HepG2 (cell line): ENCODE results near the gene TOPBP1. TPM values are rescaled to one million over a fixed set of nuclear protein-coding genes. Genes with fewer than 3 reads are reported as not detected.

ENCODE experiments used
- ATAC-seq: fragments of 200-7000 bp; cut with Tn5 transposase; 3 replicates; pipeline ENCODE4 v1.9.1; 2020; ENCODE audit warnings: mild to moderate bottlenecking, moderate library complexity
- BruUV-seq: library from RNA; stranded (reverse); fragments of 400-500 nt; replicated peaks from 2 replicates; lab custom pipeline; 2021; lab: Mats Ljungman, UMichigan
- CTCF ChIA-PET: fragments of 300-600 bp; formaldehyde crosslinking; extraction: SDS; loops from one replicate; lab custom pipeline; 2021; ENCODE audit warnings: low total read pairs, inconsistent platforms, low intra/inter-chr PET ratio; lab: Yijun Ruan, JAX
- POLR2A ChIA-PET: fragments of 350-600 bp; sonication (Branson Sonifier 250); formaldehyde crosslinking; loops from one replicate; lab custom pipeline; 2020; ENCODE audit warnings: antibody characterized with exemption, inconsistent platforms; lab: Yijun Ruan, JAX
- DNase-seq: peaks from one replicate; pipeline ENCODE4 v3.0.0-alpha.2; 2015; ENCODE audit warnings: low spot score
- FAIRE-seq: peaks from 3 replicates; lab custom pipeline; 2011; peaks lifted over from hg19 to GRCh38; lab: Jason Lieb, UNC
- H2AFZ ChIP-seq: one replicate; pipeline ENCODE4 v1.6.1; 2011; ENCODE audit warnings: low read length, inconsistent platforms
- H3K27ac ChIP-seq: fragments of 300-600 bp; 3 replicates; pipeline ENCODE4 v1.8.0; 2011; ENCODE audit warnings: mixed run types, mild to moderate bottlenecking, mixed read lengths, low read length, inconsistent platforms; ENCODE audit not compliant: insufficient read depth; ENCODE audit errors: extremely low read length
- H3K27me3 ChIP-seq, 2 experiments: fragments of 200-600 bp in 1 of 2; 2 replicates in 1 of 2; 3 replicates in 1 of 2; pipeline versions ENCODE4 v1.6.0 to v1.8.0; 2011; ENCODE audit warnings: low read length in 2 of 2, mild to moderate bottlenecking in 2 of 2, moderate library complexity in 2 of 2, inconsistent platforms in 1 of 2; ENCODE audit not compliant: insufficient read depth in 2 of 2, control insufficient read depth in 1 of 2
- H3K36me3 ChIP-seq, 2 experiments: fragments of 200-600 bp in 1 of 2; replicated peaks in 1 of 2; 2 replicates in 1 of 2; 3 replicates in 1 of 2; pipeline versions ENCODE4 v1.5.1 to v1.8.0; 2011; ENCODE audit warnings: low read length in 2 of 2, inconsistent platforms in 1 of 2; ENCODE audit not compliant: insufficient read depth in 2 of 2, control insufficient read depth in 1 of 2
- H3K4me1 ChIP-seq: 2 replicates; pipeline ENCODE4 v1.5.1; 2012; ENCODE audit warnings: low read length, inconsistent platforms; ENCODE audit not compliant: insufficient read depth
- H3K4me2 ChIP-seq: 2 replicates; pipeline ENCODE4 v1.6.0; 2011; ENCODE audit warnings: low read depth, low read length, inconsistent platforms
- H3K4me3 ChIP-seq, 3 experiments: fragments of 200-600 bp in 1 of 3; sonication (generic), shearing (Covaris generic) in 1 of 3; replicated peaks in 1 of 3; 2 replicates each; pipeline ENCODE4 v1.5.1; 2011 to 2016; ENCODE audit warnings: low read length in 3 of 3, inconsistent platforms in 2 of 3, low read depth in 2 of 3, mild to moderate bottlenecking in 2 of 3, control low read depth in 1 of 3, mixed read lengths in 1 of 3; ENCODE audit not compliant: insufficient read depth in 1 of 3
- H3K79me2 ChIP-seq: one replicate; pipeline ENCODE4 v1.6.1; 2011; ENCODE audit warnings: low read length, inconsistent platforms; ENCODE audit not compliant: insufficient read depth
- H3K9ac ChIP-seq: 2 replicates; pipeline ENCODE4 v1.6.0; 2011; ENCODE audit warnings: mild to moderate bottlenecking, low read depth, low read length, inconsistent platforms; ENCODE audit not compliant: insufficient read depth
- H3K9me3 ChIP-seq: 2 replicates; pipeline ENCODE4 v1.5.1; 2012; ENCODE audit warnings: mild to moderate bottlenecking, low read length
- H4K20me1 ChIP-seq: 2 replicates; pipeline ENCODE4 v1.6.0; 2011; ENCODE audit warnings: inconsistent platforms, mild to moderate bottlenecking, low read length, moderate library complexity; ENCODE audit not compliant: insufficient read depth
- AGO1 ChIP-seq: fragments of 200-400 bp; formaldehyde crosslinking; IDR thresholded peaks from 2 replicates; pipeline ENCODE4 v1.6.1; 2017; ENCODE audit warnings: mild to moderate bottlenecking, low read depth, low read length, moderate library complexity; ENCODE audit not compliant: poor library complexity, severe bottlenecking
- ASH2L ChIP-seq: fragments of 300-600, 200-600 bp; sonication (generic); IDR thresholded peaks from 2 replicates; pipeline ENCODE4 v1.7.0; 2017; ENCODE audit warnings: low read depth, mild to moderate bottlenecking, moderate library complexity, mixed read lengths, low read length; ENCODE audit not compliant: insufficient read length
- CBX5 ChIP-seq: sonication (generic); formaldehyde crosslinking; IDR thresholded peaks from 2 replicates; pipeline ENCODE4 v1.4.0; 2020; ENCODE audit warnings: missing genetic modification reagents, borderline replicate concordance
- KAT7 ChIP-seq: IDR thresholded peaks from 2 replicates; pipeline ENCODE4 v1.6.1; 2018; ENCODE audit warnings: borderline replicate concordance, missing compliant biosample characterization
- KDM5A ChIP-seq: fragments of 200-600 bp; sonication (generic); IDR thresholded peaks from 2 replicates; pipeline ENCODE4 v1.7.0; 2018; ENCODE audit warnings: antibody characterized with exemption, mild to moderate bottlenecking, low read length, borderline replicate concordance
- MXD4 ChIP-seq: IDR thresholded peaks from 2 replicates; pipeline ENCODE4 v1.6.1; 2016; ENCODE audit warnings: mild to moderate bottlenecking, missing biosample characterization, missing genetic modification reagents
- NAIF1 ChIP-seq: sonication (generic); formaldehyde crosslinking; IDR thresholded peaks from 2 replicates; pipeline ENCODE4 v1.5.0; 2020; ENCODE audit warnings: mild to moderate bottlenecking, missing genetic modification reagents, borderline replicate concordance
- NR0B2 ChIP-seq: sonication (generic); formaldehyde crosslinking; IDR thresholded peaks from 2 replicates; pipeline ENCODE4 v1.4.0; 2020; ENCODE audit warnings: mild to moderate bottlenecking, missing genetic modification reagents
- PHF8 ChIP-seq: sonication (generic); formaldehyde crosslinking; IDR thresholded peaks from 2 replicates; pipeline ENCODE4 v1.5.0; 2020; ENCODE audit warnings: missing genetic modification reagents
- RELA ChIP-seq: sonication (generic); formaldehyde crosslinking; IDR thresholded peaks from 2 replicates; pipeline ENCODE4 v1.4.0; 2020; ENCODE audit warnings: missing genetic modification reagents
- SRY ChIP-seq: sonication (generic); formaldehyde crosslinking; IDR thresholded peaks from 2 replicates; pipeline ENCODE4 v1.8.0; 2022; ENCODE audit warnings: mild to moderate bottlenecking, missing genetic modification reagents
- ZNF274 ChIP-seq: sonication (generic); formaldehyde crosslinking; IDR thresholded peaks from 2 replicates; pipeline ENCODE4 v1.5.1; 2020; ENCODE audit warnings: mild to moderate bottlenecking, missing genetic modification reagents
- ZNF484 ChIP-seq: sonication (generic); formaldehyde crosslinking; IDR thresholded peaks from 2 replicates; pipeline ENCODE4 v1.5.1; 2020; ENCODE audit warnings: mild to moderate bottlenecking, low read depth, missing genetic modification reagents, borderline replicate concordance
- ZNF510 ChIP-seq: sonication (generic); formaldehyde crosslinking; IDR thresholded peaks from 2 replicates; pipeline ENCODE4 v1.4.0; 2020; ENCODE audit warnings: low read depth, mild to moderate bottlenecking, missing genetic modification reagents
- ZNF543 ChIP-seq: sonication (generic); formaldehyde crosslinking; IDR thresholded peaks from 2 replicates; pipeline ENCODE4 v1.4.0; 2020; ENCODE audit warnings: mild to moderate bottlenecking, missing genetic modification reagents
- WGBS: methylation state at CpG from one replicate; pipeline ENCODE4 v1.1.6; 2017; ENCODE audit warnings: low lambda C conversion rate; 5-methylcytosine and 5-hydroxymethylcytosine counted together
- in situ Hi-C: cut with HindIII; loops from 2 replicates; pipeline ENCODE4 v1.10.0; 2017; ENCODE audit warnings: low pct_unique_long_range_greater_than_20kb; ENCODE audit not compliant: extremely low pct_ligation_motif_present
- intact Hi-C: fragments of 100-400 bp; cut with micrococcal nuclease; formaldehyde crosslinking; loops from one replicate; pipeline ENCODE4 v1.10.0; 2022; ENCODE audit not compliant: unreplicated experiment
- polyA plus RNA-seq, 8 experiments: library from polyadenylated mRNA; depleted of rRNA in 3 of 8; stranded (reverse) in 7 of 8; unstranded in 1 of 8; fragments of >200 nt; fragmentation: Illumina TruSeq in 4 of 8; extraction: Trizol in 4 of 8; gene quantifications; 2 replicates each; pipeline versions ENCODE4 v1.2.1 to v1.2.3, GENCODE V29; 2011 to 2016; ENCODE audit warnings: low read depth in 4 of 8, missing spikeins in 1 of 8, mixed read lengths in 1 of 8; ENCODE audit not compliant: insufficient read depth in 1 of 8
- total RNA-seq, 5 experiments: library from RNA; depleted of rRNA; stranded (reverse); fragments of >200 nt; fragmentation: Illumina TruSeq; extraction: Trizol; gene quantifications; 2 replicates each; pipeline ENCODE4 v1.2.3, GENCODE V29; 2016; ENCODE audit warnings: low read depth in 1 of 5
- TF ChIP-seq, protein P1 (sequence below): sonication (generic); formaldehyde crosslinking; IDR thresholded peaks from 2 replicates; pipeline ENCODE4 v1.8.0; 2022; ENCODE audit warnings: low read depth, missing genetic modification reagents
- TF ChIP-seq, protein P2 (sequence below): sonication (generic); formaldehyde crosslinking; IDR thresholded peaks from 2 replicates; pipeline ENCODE4 v1.5.0; 2020; ENCODE audit warnings: mild to moderate bottlenecking, missing genetic modification reagents, borderline replicate concordance
- TF ChIP-seq, protein P3 (sequence below): sonication (generic); formaldehyde crosslinking; conservative IDR thresholded peaks from 2 replicates; pipeline ENCODE4 v1.4.0; 2020; ENCODE audit warnings: missing genetic modification reagents

Gene TOPBP1
- total and polyA plus RNA-seq, 2 of the 13 experiments (the other 11 are each of a cell fraction or from before 2014, with no cell fraction given) = 24.3 to 42.9 TPM

DNA sequence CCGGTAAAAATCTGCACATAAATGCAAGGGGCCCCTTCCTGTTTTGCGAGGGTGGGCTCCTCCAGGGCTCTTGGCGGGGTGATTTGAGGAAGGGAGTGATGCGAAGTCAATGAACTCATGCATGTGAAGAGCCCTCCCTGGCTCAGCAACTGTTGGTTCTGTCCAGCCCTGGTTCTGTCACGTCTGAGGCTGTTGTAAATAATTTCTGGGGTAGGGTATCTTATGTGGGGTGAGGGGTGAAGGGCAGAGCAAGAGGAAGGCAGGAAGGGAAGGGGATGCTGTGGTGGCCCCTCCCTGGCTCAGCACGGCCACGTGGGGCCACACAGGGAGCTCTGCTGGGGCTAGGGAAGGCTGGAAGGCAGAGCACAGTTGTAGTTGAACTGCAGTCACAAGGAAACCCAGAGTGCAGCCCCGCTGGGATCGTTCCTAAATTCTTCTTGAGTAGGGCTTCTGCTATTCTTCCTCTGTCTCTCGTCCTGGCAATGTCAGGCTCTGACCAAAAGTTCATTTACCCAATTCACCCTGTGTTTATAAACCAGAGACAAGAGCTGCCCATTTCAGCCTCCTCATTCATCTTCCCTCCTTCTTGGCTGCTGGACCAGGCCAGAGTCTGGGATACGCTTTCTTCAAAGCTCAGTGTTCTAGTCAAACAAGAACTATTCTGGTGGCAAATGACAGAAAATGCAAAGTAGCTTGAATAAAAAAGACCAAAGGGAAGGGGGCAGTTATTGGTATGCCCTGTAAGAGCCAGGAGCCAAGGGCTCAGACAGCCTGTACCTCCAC, 14.8 kb upstream of the TOPBP1 start:
- in situ Hi-C loops (no loop called here), intact Hi-C loops (no loop called here)
- FAIRE-seq = peak; percentile 18
- WGBS = 4% methylated on average over 8 of the region's 11 CpGs
- Histone ChIP-seq H3K9ac (peak overlapping the region; percentile 52), H3K79me2 (no peaks in the 10 kb centered on the region), H3K27me3 (no peaks in the 10 kb centered on the region; a peak in 1 of 5 replicates), H3K4me1 (peaks cover 58% of the 10 kb centered on the region), H3K4me2 (peak overlapping the region; percentile 83), H3K36me3 (no peaks in the 10 kb centered on the region), H3K4me3 (peak overlapping the region; percentile 18 to 56 (median 37); a peak in 4 of 6 replicates), H3K9me3 (no peaks in the 10 kb centered on the region), H4K20me1 (no peaks in the 10 kb centered on the region), H2AFZ (peak overlapping the region; percentile 76), H3K27ac (peak overlapping the region; percentile 75)
- DNase-seq = no peak
- no TSS peak for BruUV-seq
- ATAC-seq = peak; percentile 82
- CTCF ChIA-PET = no interaction called here
- POLR2A ChIA-PET = interaction anchor here (1.0 to 2.8 kb wide), 6 partner anchors 19 to 73 kb away, joined by 3 to 18 read pairs (median 6); partner anchors contain the start of gene TF
- TF ChIP-seq RELA (CRISPR knock-in tag) (no peak), CBX5 (no peak), AGO1 (no peak), MXD4 (CRISPR knock-in tag) (0 out of 2 replicates have a peak, but pooled peaks have one; percentile 54), ZNF274 (0 out of 2 replicates have a peak, but pooled peaks have one; percentile 38), ZNF484 (CRISPR knock-in tag) (no peak), KAT7 (no peak), ASH2L (no peak), NAIF1 (CRISPR knock-in tag) (0 out of 2 replicates have a peak, but pooled peaks have one; percentile 10), NR0B2 (CRISPR knock-in tag) (no peak), ZNF543 (CRISPR knock-in tag) (no peak), SRY (no peak), KDM5A (no peak), PHF8 (CRISPR knock-in tag) (no peak), ZNF510 (CRISPR knock-in tag) (no peak)
- TF ChIP-seq, protein P1, sequence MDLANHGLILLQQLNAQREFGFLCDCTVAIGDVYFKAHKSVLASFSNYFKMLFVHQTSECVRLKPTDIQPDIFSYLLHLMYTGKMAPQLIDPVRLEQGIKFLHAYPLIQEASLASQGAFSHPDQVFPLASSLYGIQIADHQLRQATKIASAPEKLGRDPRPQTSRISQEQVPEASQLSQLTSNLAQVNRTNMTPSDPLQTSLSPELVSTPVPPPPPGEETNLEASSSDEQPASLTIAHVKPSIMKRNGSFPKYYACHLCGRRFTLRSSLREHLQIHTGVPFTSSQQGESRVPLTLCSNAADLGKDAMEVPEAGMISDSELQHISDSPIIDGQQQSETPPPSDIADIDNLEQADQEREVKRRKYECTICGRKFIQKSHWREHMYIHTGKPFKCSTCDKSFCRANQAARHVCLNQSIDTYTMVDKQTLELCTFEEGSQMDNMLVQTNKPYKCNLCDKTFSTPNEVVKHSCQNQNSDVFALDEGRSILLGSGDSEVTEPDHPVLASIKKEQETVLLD (CRISPR knock-in tag) = no peak
- TF ChIP-seq, protein P2, sequence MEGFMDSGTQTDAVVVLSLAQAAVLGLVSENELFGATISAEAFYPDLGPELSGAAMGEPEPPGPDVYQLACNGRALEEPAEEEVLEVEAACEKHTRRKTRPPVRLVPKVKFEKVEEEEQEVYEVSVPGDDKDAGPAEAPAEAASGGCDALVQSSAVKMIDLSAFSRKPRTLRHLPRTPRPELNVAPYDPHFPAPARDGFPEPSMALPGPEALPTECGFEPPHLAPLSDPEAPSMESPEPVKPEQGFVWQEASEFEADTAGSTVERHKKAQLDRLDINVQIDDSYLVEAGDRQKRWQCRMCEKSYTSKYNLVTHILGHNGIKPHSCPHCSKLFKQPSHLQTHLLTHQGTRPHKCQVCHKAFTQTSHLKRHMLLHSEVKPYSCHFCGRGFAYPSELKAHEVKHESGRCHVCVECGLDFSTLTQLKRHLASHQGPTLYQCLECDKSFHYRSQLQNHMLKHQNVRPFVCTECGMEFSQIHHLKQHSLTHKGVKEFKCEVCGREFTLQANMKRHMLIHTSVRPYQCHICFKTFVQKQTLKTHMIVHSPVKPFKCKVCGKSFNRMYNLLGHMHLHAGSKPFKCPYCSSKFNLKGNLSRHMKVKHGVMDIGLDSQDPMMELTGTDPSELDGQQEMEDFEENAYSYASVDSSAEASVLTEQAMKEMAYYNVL (CRISPR knock-in tag) = 0 out of 2 replicates have a peak, but pooled peaks have one; percentile 33
- TF ChIP-seq, protein P3, sequence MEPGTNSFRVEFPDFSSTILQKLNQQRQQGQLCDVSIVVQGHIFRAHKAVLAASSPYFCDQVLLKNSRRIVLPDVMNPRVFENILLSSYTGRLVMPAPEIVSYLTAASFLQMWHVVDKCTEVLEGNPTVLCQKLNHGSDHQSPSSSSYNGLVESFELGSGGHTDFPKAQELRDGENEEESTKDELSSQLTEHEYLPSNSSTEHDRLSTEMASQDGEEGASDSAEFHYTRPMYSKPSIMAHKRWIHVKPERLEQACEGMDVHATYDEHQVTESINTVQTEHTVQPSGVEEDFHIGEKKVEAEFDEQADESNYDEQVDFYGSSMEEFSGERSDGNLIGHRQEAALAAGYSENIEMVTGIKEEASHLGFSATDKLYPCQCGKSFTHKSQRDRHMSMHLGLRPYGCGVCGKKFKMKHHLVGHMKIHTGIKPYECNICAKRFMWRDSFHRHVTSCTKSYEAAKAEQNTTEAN (CRISPR knock-in tag) = no peak
